Ovary (tissue), 3 donors: ENCODE results near the gene ARPC5L.

Experiments
- CTCF ChIP-seq, 3 donors: fragments of 450-650 bp in 2 of 3; fragments of 200-600 bp in 1 of 3; IDR thresholded peaks; one replicate each; pipeline versions ENCODE4 v1.5.1 to v1.8.0; 2016 to 2022; ENCODE audit warnings: antibody characterized with exemption in 3 of 3, mild to moderate bottlenecking in 1 of 3
- EP300 ChIP-seq: sonication (generic); formaldehyde crosslinking; IDR thresholded peaks from one replicate; pipeline ENCODE4 v1.6.1; 2017; ENCODE audit warnings: antibody characterized with exemption
- POLR2A ChIP-seq: fragments of 450-650 bp; IDR thresholded peaks from one replicate; pipeline ENCODE4 v1.6.1; 2017; ENCODE audit warnings: antibody characterized with exemption, mild to moderate bottlenecking, moderate library complexity
- donor health status: DM: no; HTN: no; CAD: no.

GRCh38 chr9:124889006-124889405 is 27.1 kb downstream of the ARPC5L start:
- TF ChIP-seq CTCF (IDR thresholded peaks at IDR 0.05) (no peak), EP300 (no peak), POLR2A (no peak)
